Muscle layer of duodenum (tissue), 2 donors: ENCODE measurements around the gene BICDL2.
"Not testable (repeated sequence)": the region's sequence is repeated elsewhere in the genome, so short reads cannot be mapped to it uniquely, and the experiment has no call there.

Source experiments
- H3K27ac ChIP-seq: one replicate; pipeline ENCODE4 v1.7.0; 2013; ENCODE audit warnings: mild to moderate bottlenecking, low read length
- H3K27me3 ChIP-seq: one replicate; pipeline ENCODE4 v1.7.0; 2013; ENCODE audit warnings: low read depth, mild to moderate bottlenecking, control low read depth, low read length
- H3K36me3 ChIP-seq, 2 donors: one replicate each; pipeline ENCODE4 v1.7.0; 2013; ENCODE audit warnings: low read length in 2 of 2, control low read depth in 1 of 2, mild to moderate bottlenecking in 1 of 2; ENCODE audit not compliant: insufficient read depth in 2 of 2, control insufficient read depth in 1 of 2
- H3K4me1 ChIP-seq, 2 donors: one replicate each; pipeline ENCODE4 v1.7.0; 2013; ENCODE audit warnings: low read length in 2 of 2, mild to moderate bottlenecking in 2 of 2, control low read depth in 1 of 2, moderate library complexity in 1 of 2; ENCODE audit not compliant: insufficient read depth in 2 of 2, control insufficient read depth in 1 of 2
- H3K4me3 ChIP-seq, 2 donors: one replicate each; pipeline ENCODE4 v1.7.0; 2013; ENCODE audit warnings: low read length in 2 of 2, low read depth in 1 of 2, mild to moderate bottlenecking in 1 of 2
- H3K9me3 ChIP-seq, 2 donors: one replicate each; pipeline ENCODE4 v1.7.0; 2013; ENCODE audit warnings: low read length in 2 of 2, control low read depth in 1 of 2, mild to moderate bottlenecking in 1 of 2; ENCODE audit not compliant: control insufficient read depth in 1 of 2
- donor health status: healthy.

Gene BICDL2

GRCh38 chr16:3073448-3073847 is 36.7 kb upstream of the BICDL2 start:
- no peak overlapping the region for H3K4me3 ChIP-seq
- no peaks in the 10 kb centered on the region for H3K27me3 ChIP-seq
- no peaks in the 10 kb centered on the region for H3K36me3 ChIP-seq
- no peaks in the 10 kb centered on the region for H3K9me3 ChIP-seq
- H3K4me1 ChIP-seq: no peaks in the 10 kb centered on the region
- no peak overlapping the region for H3K27ac ChIP-seq

DNA sequence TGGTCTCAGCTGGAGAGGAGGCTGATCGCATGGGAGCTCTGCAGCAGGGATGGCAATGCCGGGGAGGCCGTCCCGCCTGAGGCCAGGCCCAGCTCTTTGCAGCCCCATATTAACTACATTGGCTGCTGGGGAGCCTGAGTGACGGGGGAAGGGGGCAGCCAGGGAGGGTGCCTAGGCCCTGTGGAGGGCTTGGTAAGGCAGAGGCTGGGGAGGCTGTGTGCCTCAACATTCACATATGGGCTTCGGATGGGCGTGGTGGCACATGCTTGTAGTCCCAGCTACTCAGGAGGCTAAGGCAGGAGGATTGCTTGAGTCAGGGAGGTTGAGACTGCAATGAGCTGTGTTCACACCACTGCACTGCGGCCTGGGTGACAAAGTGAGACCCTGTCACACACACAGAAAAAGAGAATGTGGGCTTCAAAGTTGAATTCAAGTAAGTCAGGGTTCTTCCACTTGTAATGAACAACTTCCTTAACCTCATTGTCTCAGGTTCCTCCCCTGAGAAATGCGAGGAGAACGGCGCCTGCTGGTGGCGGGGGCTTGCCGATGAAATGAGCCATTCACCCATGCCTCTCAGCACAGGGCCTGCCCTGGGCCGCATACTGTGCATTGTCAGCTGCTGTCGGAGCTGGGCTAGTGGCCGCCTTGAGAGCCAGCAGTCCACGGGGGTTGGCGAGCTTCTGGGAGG is 36.0 kb upstream of the BICDL2 start:
- H3K27ac ChIP-seq, H3K4me1 ChIP-seq, H3K9me3 ChIP-seq, H3K27me3 ChIP-seq, H3K4me3 ChIP-seq, H3K36me3 ChIP-seq: not testable (repeated sequence)

DNA sequence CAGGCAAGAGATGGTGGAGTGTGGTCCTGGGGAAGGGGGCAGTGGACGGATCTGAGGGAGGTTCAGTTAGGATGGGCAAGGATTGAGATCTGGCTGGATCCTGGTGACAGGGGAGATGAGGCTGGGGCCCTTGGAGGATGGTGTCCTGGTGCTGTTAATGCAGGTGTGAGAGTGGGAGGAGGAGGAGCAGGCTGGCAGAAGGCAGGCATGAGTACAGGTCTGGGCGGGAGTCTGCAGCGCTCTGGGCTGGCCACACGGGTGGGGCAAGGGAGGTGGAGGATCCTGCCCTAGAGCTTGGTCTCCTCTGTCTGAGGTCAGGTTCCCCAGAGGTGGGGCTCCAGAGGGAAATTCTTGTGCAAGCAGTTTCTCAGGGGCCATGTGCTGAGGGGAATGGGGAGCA is 35.4 kb upstream of the BICDL2 start:
- H3K27me3 ChIP-seq, H3K36me3 ChIP-seq, H3K27ac ChIP-seq, H3K4me1 ChIP-seq, H3K4me3 ChIP-seq, H3K9me3 ChIP-seq: not testable (repeated sequence)

DNA sequence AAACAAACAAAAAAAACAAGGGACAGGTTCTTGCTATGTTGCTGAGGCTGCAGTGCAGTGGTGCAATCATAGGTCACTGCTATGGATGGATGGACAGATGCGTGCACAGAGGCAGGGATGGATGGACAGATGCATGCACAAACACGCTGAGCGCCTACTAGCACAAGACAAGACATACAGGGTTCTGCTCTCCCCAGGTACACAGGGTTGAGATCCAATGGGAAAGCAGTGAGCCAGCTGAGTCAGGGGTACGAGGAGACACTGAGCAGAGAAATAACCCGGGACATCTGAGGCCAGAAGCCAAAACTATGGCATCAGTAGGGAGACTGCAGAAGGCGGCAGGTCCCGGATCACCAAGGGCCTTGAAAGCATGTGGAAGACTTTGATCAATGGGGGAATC is 34.9 kb upstream of the BICDL2 start:
- Histone ChIP-seq H3K27me3 (no peaks in the 10 kb centered on the region), H3K4me3 (no peak overlapping the region), H3K36me3 (no peaks in the 10 kb centered on the region), H3K4me1 (no peaks in the 10 kb centered on the region), H3K27ac (no peak overlapping the region), H3K9me3 (no peaks in the 10 kb centered on the region)

DNA sequence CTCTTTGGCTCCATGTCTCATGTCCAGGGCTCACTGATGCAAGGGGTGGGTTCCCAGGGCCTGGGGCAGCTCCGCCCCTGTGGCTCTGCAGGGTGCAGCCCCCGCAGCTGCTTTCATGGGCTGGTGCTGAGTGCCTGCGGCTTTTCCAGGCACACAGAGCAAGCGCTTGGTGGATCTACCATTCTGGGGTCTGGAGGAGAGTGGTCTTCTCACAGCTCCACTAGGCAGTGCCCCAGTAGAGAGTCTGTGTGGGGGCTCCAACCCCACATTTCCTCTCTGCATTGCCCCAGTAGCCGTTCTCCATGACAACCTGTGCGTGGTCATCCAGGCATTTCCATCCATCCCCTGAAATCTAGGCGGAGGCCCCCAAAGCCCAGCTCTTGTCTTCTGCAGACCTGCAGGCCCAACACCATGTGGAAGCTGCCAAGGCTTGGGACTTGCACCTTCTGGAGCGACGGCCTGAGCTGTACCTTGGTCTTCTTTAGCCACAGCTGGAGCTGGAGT is 33.9 kb upstream of the BICDL2 start:
- Histone ChIP-seq H3K27me3 (no peaks in the 10 kb centered on the region), H3K4me1 (no peaks in the 10 kb centered on the region), H3K4me3 (no peak overlapping the region), H3K36me3 (no peaks in the 10 kb centered on the region), H3K27ac (no peak overlapping the region), H3K9me3 (no peaks in the 10 kb centered on the region)

GRCh38 chr16:3069146-3069545 is 32.4 kb upstream of the BICDL2 start:
- not testable (repeated sequence) for H3K9me3 ChIP-seq, H3K4me3 ChIP-seq, H3K27ac ChIP-seq, H3K27me3 ChIP-seq, H3K36me3 ChIP-seq, H3K4me1 ChIP-seq

GRCh38 chr16:3068487-3068886 is 31.7 kb upstream of the BICDL2 start:
- H3K36me3 ChIP-seq: no peaks in the 10 kb centered on the region
- H3K4me1 ChIP-seq: peaks cover 0 to 6% of the 10 kb centered on the region in 2 donors
- H3K27me3 ChIP-seq: no peaks in the 10 kb centered on the region
- H3K4me3 ChIP-seq: no peak overlapping the region
- no peaks in the 10 kb centered on the region for H3K9me3 ChIP-seq
- no peak overlapping the region for H3K27ac ChIP-seq

- peaks cover 0 to 6% of the 10 kb centered on the region in 2 donors for H3K4me1 ChIP-seq
- no peaks in the 10 kb centered on the region for H3K36me3 ChIP-seq
- H3K27ac ChIP-seq: no peak overlapping the region
- H3K4me3 ChIP-seq: peak overlapping the region; percentile 48 to 78
- no peaks in the 10 kb centered on the region for H3K27me3 ChIP-seq
- no peaks in the 10 kb centered on the region for H3K9me3 ChIP-seq
Observed at GRCh38 chr16:3066440-3066748, 29.6 kb upstream of the BICDL2 start.

DNA sequence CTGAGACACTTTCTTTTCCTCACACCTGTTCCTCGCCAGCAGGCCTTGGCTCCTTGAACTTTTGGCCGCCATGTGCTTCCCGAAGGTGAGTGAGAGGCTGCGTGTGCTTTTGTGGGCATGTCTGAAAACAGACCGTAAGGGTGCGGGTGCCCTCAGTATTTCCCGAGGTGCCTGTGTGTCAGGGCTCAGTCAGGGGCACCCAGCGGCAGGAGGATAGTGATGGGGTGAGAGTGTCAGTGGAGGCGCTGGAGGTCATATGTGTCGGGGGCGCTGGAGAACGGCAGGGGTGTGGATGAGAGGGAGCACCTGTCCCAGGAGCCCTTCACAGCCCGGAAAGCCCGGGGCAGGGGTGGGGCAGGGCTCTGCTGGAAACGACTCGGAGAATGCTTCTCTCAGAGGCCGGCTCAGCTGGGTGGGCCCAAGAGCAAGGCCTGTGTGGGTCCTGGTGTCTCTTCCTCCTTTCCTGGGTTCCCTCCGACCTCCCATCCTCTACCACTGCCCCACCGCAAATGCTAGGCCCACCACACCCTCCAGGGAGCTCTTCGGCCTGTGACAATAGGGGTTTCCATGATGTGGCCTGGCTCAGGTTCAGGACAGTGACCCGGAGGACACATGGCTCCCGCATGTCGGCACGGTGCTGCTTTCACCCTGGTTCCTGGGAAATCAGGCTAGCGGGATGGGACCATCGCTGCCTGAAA is 29.1 kb upstream of the BICDL2 start:
- Histone ChIP-seq H3K36me3 (no peaks in the 10 kb centered on the region), H3K4me3 (peak overlapping the region; percentile 48 to 78), H3K9me3 (no peaks in the 10 kb centered on the region), H3K4me1 (peaks cover 0 to 6% of the 10 kb centered on the region in 2 donors), H3K27me3 (no peaks in the 10 kb centered on the region), H3K27ac (peak overlapping the region; percentile 87)

DNA sequence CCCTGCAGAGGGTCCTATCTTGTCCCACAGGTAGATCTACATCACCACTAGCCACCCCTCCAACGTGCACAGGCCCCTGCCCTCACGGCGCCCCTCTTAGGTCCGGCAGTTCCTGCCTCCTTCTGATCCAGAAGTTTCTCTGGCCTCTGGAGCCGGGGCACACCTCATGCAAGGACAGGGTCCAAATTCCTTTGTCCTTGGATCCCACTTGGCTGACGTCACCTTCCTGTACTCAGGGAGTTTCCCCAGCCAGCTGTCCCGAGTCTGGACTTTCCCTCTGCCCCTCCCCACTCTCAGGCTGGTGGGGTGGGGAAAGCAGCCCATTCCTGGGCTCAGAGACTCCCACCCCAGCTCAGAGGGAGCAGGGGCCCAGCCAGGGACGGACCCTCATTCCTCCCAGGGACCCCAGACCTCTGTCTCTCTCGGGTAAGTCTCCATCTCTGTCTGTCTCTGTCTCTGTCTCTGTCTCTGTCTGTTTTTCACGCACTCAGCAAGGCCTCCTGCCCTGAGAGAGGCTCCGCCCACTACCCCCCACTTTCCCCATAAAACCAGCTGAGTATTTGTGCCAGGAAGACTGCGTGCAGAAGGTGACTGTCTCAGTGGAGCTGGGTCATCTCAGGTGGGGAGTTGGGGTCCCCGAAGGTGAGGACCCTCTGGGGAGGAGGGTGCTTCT is 28.5 kb upstream of the BICDL2 start, which contains the start of gene IL32:
Gene IL32, plus strand, starts transcription at position 572 of the 673 bp plus-strand sequence. CDS start 172 bp downstream, outside the sequence.
- peak within 1 kb of the TSS; percentile 87 for H3K27ac ChIP-seq
- H3K4me3 ChIP-seq: peak within 1 kb of the TSS; percentile 48 to 78
- H3K27me3 ChIP-seq: no peaks in the 10 kb centered on the region
- H3K4me1 ChIP-seq: peaks cover 0 to 6% of the 10 kb centered on the region in 2 donors
- H3K9me3 ChIP-seq: no peaks in the 10 kb centered on the region
- H3K36me3 ChIP-seq: no peaks in the 10 kb centered on the region

DNA sequence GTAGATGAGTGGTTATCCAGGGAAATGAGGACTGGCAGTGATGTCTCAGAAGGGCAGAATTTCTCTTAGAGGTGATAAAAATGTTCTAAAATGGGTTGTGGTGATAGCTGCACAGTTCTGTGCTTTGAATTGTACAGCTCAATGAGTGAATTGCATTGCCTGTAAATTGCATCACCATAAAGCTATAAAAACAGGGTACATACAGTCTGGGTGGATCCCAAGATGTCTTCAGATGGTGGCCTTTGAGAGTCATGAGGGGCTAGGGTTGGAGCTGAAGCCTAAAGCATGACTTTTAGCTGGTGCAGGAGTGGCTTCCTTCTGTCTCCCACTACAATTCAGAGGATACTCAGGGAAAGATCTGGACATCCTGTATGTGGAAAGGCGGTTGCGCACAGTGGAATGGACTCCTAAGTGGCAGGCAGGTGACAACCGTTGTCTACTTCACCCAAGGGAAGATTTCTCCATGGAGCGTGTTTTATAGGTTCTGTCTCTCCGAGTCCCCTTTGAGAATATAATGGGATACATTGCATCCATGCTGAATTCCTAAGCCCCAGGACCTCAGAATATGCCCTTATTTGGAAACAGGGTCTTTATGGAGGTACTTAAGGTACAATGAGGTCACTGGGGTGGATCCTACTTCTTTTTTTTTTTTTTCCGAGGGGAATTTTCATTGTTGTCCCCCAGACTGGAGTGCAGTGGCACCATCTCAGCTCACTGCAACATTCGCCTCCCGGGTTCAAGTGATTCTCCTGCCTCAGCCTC is 27.1 kb upstream of the BICDL2 start:
- H3K4me3 ChIP-seq: no peak overlapping the region
- H3K9me3 ChIP-seq: no peaks in the 10 kb centered on the region
- H3K36me3 ChIP-seq: no peaks in the 10 kb centered on the region
- no peaks in the 10 kb centered on the region for H3K27me3 ChIP-seq
- H3K4me1 ChIP-seq: peaks cover 0 to 12% of the 10 kb centered on the region in 2 donors
- H3K27ac ChIP-seq: no peak overlapping the region
